ENCODE results near the gene PTPRF.

PTPRF gene

DNA sequence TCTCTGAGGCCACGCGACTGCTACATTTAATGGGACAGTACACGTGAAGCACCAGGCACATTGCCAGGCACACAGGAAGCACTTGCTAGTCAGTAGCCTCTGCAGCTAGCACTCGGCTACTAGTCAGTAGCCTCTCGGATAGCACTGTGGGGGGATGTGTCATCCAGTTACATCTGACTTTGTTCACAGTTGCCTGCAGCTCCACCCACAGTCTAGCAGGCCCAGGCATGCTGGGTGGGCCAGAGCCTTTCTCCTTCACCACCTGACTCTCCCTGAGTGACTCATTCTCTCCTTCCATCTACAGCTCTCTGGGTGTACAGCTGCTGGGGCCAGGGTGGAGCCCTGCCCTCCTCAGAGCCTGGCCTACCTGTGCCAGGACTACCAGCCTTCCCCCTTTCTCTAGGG is 51.5 kb downstream of the PTPRF start:
- peak; percentile 23 for DNase-seq (ENCODE audit: low read depth)

DNA sequence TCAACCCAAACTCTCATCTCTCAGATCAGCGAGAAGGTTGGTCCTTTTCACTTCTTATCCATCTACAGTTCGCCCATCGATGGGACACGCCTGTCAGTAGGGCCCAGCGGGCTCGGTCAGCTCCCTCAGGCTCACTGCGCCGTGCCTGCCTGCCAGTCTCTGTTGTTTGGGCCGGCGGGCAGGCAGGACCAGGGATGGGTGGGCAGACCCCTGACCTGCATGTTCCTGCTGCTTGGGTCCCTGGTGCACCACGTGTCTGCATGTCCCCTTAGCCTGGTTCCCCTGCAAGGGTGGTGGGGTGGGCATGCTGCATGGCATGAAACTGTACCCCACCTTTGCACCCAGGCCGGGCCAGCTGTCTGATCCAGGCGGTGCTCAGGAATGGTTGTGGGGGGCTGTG is 52.4 kb downstream of the PTPRF start:
- no peak for DNase-seq (ENCODE audit: low read depth)

DNA sequence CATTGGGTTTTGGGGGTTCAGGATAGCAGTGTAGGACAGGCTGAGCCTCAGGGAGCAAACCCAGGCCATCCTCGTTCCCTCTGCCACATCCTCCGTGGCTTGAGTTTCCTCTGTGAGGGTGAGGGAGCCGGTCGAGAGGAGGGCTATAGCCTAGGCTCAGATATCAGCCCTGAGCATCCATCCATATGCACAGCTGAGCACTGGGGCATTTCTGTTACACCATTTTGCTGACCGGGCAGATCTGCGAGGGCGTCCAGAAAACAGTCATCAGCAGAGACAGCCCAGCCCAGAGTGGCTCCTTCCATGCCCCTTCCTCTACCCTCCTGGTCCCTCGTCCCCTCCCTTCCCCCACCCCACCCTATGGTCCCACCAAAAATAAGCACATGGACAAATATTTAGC is 53.5 kb downstream of the PTPRF start:
- DNase-seq (ENCODE audit: low read depth), result no peak

DNA sequence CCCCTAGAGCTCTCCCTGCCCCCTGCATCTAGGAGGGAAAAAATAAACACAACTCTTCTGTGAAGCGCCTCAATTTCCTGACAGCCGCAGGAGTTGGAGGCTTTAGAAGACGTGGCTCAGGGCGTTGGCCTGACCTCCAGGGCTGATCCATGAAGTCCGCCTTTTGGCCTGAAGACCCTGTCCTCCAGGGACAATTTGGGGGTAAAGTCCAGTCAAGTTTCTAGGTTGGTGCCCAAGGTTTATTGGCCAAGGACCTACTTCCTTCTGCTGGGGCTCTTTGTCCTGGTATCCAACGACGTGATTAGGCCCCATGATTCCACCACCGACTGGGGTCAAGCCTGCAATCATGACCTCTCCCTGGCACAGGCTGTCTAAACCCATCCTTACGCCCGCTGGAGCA is 54.9 kb downstream of the PTPRF start:
- no peak for DNase-seq (ENCODE audit: low read depth)

DNA sequence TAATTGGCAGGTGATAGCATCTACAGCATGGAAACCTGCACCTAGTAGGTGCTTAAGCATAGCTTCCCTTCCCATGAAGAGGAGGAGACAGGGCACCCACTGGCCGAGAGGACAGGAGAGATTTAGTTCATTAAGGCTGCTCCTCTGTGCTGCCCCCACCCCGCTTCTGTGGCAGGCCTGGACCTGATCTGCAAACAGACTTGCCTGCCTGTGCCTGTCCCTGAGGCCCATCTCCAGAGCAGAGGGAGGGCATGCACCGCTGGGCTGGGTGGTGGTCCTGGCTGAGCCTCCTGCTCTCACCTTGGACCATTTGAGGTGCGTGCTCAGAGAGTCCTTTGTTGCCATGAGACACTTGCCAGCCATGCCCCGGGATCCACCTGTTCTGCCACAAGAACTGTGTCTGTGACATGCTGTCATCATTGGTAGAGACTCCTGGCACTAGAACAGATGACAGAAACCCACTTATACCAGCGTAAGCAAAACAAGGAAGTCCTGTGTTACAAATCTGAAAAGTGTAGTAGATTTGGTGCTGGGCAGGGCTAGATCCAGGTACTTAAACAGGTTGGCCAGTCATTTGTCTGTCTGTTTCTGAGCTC is 55.6 kb downstream of the PTPRF start:
- DNase-seq (ENCODE audit: low read depth), result no peak

DNA sequence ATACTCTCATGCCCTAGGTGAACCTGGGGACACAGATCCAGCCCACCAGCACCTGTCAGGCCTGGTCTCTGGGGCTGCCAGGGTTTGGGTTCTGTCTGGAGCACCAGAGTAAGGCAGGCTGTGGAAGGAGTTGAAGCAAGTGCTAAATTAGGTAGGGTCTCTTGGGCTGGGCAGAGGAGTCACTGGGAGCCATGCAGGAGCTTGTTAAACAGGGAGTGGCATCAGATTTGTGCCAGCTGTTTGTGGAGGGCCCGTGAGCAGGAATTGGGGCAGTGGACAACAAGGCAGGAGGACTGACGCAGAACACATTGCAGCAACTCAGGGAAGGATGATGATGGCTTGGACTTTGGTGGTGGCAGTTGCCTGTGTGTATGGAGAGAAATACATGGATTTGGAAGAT is 56.3 kb downstream of the PTPRF start:
- DNase-seq (ENCODE audit: low read depth), result no peak

DNA sequence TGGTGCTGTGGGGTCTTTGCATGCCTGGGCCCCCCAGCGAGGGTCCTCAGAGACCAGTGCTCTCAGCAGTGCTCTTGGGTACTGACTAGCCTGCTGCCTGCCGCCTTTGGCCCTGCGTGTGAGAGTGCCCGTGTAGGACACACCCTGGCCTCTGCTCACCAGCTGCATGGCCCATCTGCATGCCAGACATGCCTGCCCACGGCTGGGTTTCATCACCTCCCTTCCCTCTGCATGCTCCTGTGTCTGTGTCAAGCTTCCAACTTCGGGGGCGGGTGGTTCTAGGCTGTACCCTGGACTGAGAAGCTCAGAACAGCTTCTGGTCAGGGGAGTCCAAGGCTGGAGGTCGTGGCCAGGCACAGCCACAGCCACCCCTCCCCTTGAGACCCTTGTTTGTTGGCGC is 56.9 kb downstream of the PTPRF start:
- no peak for DNase-seq (ENCODE audit: low read depth)

DNA sequence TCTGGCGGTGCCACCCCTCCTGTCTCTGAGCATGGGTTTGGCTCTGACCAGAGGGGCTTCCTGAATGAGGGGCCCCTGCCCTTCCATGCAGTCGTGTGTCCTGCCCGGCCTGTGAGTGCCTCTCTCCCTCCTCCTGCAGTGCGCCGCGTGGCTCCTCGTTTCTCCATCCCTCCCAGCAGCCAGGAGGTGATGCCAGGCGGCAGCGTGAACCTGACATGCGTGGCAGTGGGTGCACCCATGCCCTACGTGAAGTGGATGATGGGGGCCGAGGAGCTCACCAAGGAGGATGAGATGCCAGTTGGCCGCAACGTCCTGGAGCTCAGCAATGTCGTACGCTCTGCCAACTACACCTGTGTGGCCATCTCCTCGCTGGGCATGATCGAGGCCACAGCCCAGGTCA is 57.9 kb downstream of the PTPRF start:
- DNase-seq (ENCODE audit: low read depth), result no peak

DNA sequence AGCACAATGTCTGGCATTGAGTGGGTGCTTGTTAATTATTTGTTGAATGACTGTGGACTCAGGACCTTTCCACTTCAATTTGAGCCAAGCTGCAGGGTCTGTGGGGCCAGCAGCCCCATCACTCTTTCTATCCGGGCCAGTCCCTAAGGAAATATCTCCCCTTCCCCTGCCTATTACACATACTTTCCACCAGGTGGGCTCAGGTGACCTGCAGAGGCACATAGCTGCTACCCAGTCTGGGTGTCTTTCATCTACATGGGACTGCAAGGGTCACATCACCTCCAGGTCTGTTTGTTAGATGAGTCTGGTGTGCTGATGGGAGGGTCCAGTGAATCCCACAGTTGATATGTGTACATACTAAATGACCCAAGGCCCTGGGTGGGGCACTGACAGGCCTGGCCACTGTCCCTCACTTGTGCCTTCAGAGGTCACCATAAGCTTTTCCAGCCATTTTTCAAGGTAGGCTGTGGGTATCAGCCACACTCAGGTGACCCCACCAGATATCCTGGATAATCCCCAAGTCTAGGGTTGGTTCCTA is 59.8 kb downstream of the PTPRF start:
- no peak for DNase-seq (ENCODE audit: low read depth)

DNA sequence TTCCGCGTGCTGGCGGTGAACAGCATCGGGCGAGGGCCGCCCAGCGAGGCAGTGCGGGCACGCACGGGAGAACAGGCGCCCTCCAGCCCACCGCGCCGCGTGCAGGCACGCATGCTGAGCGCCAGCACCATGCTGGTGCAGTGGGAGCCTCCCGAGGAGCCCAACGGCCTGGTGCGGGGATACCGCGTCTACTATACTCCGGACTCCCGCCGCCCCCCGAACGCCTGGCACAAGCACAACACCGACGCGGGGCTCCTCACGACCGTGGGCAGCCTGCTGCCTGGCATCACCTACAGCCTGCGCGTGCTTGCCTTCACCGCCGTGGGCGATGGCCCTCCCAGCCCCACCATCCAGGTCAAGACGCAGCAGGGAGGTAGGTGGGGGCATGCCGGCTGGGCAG is 60.5 kb downstream of the PTPRF start:
- no peak for DNase-seq (ENCODE audit: low read depth)

DNA sequence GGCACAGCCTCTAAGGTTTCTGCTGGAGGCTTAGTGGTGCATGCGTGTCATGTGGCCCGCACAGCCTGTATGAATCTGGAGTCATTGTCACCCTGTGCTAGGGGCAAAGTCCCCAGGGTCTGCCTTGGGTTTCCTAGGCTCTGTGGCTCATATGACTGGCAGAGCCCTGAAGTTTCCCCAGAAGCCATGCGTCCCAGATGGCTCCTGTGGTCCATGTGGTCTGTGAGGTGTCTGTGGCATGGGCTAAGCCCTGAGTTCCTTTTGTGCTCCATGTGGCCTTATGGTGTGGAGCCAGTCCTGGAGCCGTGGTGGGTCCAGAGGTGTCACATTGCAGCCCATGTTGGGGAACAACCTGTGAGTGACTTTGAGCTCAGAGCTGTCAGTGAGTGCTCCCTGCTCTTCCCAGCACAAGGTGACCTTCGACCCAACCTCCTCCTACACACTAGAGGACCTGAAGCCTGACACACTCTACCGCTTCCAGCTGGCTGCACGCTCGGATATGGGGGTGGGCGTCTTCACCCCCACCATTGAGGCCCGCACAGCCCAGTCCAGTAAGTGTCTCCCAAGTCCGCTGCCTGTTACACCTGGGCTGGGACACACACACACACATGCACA is 61.5 kb downstream of the PTPRF start:
- no peak for DNase-seq (ENCODE audit: low read depth)

DNA sequence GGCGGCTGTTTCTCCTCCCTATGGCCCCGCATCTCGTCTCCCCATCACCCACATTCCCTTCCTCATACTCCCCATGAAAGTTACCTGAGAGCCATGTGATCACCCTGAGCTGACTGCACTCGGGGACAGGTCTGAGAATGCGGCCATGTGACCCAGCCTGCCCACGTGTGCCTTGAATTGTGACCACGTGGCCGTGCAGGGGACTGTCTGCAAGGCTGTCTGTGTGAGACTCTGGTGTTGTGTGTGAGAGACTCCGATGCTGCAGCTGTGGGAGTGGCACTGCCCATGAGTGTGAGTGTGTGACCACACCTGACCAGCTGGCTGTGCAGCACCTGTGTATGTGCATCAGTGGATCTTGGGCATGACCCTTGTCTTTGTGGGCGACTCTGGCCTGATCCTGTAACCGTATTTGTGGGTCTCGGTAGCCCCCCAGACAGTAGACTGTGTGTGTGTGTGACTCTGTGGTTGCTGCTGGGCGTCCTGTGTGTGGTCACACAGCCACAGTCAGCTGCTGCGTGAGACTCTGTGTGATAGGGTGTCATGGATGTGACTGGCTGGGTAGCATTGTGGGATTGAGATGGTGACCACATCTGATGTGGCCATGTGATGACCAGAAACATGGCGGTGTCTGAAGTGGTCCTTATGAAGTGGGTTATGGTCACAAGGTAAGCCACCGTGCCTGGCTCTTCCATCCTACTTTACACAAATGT is 62.4 kb downstream of the PTPRF start:
- DNase-seq (ENCODE audit: low read depth), result no peak

DNA sequence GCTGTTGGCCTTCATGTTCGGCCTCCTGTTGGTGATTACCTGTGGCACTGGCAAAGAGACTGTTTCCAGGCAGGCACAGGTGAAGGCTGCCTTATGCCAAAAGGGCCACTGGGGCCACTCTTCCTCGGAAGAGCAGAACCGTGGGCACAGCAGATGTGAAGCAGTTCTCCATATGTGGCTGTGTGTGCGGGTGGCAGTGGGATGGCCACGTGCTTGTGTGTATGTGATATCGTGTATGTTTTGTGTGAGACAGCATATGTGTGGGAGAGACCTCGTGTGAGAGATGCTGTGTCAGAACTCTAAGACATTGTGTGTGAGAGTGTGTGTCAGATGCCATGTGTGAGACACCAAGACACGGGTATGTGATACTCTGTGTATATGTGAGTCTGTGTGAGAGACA is 65.9 kb downstream of the PTPRF start:
- no peak for DNase-seq (ENCODE audit: low read depth)

DNA sequence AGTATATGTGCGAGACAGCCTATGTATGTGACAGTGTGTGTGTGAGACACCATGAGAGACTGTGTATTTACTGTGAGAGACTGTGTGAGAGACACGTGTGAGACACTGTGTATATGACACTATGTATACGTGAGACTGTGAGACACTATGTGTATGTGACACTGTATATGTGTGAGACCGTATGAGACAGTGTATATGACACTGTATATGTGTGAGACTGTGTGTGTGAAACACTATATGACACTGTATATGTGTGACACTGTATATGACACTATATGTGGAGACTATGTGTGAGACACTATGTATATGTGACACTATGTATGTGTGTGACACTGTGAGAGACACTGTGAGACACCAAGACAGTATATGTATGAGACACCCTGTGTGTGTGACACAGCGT is 66.3 kb downstream of the PTPRF start:
- DNase-seq (ENCODE audit: low read depth), result no peak

DNA sequence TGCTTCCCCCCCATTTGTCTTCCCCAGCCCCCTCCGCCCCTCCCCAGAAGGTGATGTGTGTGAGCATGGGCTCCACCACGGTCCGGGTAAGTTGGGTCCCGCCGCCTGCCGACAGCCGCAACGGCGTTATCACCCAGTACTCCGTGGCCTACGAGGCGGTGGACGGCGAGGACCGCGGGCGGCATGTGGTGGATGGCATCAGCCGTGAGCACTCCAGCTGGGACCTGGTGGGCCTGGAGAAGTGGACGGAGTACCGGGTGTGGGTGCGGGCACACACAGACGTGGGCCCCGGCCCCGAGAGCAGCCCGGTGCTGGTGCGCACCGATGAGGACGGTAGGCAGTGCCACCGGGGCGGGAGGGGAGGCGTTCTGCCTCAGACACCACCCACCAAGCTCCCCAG is 67.0 kb downstream of the PTPRF start:
- no peak for DNase-seq (ENCODE audit: low read depth)

DNA sequence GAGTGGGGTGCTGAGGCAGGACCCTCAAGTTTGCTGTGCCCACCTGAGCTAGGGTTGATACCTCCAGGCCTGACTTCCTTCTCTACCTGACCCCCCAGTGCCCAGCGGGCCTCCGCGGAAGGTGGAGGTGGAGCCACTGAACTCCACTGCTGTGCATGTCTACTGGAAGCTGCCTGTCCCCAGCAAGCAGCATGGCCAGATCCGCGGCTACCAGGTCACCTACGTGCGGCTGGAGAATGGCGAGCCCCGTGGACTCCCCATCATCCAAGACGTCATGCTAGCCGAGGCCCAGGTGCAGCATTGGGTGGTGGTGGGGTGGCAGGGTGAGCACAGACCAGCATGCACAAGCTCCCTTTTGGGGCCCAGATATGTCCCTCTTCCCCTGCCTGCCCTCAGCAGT is 67.9 kb downstream of the PTPRF start:
- DNase-seq (ENCODE audit: low read depth), result no peak

DNA sequence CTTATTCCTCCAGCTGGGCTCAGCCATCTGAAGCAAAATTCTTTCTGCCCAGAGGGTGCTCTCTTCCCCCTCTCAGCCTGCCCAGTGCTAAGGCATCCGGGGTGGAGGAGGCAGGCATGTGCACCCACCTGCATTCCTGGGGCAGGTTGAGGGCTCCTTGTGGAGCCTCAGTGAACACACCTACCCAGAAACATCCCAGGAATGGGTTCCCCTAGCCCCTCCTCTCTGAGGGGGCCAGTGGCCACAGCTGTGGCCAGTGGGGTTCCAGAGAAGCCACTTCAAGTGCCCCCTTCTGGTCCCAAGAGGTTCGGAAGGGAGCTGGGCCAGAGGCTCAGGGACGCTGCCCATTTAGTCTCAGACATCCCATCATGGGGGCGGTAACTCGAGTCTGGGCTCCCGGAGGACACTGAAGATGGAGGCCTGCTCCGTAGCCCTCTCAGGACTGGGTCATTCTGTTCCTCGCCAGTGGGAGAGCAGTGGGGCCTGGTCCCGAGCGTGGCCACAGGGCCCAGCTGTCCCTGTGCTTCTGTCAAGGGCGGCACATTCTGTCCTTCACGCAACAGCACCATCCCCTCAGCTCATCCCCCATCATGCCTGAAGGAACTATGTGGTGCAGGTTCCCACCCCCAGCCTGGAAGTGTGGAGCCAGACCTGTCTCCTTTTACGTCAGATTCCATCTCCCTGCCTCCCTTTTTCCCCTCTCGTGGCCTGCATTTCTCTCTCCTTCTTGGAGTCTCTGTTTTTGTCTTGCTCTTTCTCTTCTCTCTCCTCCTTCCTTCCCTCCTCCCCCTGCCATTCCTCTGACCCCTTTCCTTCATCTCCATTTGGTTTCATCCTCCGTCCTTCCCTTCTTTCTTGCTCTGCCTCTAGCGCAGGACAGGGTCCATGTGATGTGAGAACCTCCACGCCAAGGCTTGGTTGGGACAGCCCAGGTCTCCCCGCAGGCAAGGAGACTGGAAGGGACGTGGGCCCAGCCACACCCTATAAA is 69.6 kb downstream of the PTPRF start:
- no peak for DNase-seq (ENCODE audit: low read depth)

DNA sequence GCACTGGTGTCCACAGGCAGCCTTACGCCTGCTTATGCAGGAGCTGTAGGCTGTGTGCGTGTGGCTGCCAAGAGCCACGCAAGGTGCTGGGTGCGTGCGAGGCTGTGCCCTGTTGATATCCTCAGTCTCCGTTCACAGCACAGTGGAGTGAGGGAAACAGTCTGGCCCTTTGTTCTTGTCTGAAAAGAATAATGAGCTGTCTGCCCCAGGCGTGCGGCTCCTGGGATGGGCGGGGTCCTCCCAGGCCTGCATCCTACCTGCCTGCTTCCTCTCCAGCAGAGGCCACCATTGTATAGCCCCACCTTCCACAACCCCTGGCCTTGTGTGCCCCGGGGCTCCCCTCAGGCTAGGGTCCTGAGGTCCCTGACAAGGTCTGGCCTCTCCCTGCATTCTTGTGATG is 72.3 kb downstream of the PTPRF start:
- DNase-seq (ENCODE audit: low read depth), result no peak

DNA sequence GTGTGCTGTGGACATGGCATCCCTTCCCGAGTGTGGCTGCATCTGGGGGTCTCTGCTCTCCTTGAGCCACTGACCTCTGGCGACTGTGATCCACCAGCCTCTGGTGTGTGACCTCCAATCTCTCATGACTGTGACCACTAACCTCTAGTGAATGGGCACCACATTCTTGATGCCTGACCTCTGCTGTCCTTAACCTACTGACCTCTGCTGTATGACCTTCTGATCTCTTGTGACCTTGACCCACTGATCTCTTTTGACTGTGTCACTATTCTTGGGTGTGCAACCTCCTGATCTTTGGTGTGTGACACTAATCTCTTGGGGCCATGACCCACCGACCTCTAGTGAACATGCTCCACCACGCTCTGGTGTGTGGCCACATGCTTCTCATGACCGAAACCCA is 73.5 kb downstream of the PTPRF start:
- DNase-seq (ENCODE audit: low read depth), result no peak

DNA sequence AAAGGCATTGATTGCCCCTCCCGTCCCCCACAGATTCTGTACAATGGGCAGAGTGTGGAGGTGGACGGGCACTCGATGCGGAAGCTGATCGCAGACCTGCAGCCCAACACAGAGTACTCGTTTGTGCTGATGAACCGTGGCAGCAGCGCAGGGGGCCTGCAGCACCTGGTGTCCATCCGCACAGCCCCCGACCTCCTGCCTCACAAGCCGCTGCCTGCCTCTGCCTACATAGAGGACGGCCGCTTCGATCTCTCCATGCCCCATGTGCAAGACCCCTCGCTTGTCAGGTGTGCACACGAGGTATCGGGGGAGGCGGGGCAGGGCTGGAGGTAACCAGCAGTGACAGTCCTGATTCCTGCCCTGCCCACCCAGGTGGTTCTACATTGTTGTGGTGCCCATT is 74.5 kb downstream of the PTPRF start:
- DNase-seq (ENCODE audit: low read depth), result no peak

DNA sequence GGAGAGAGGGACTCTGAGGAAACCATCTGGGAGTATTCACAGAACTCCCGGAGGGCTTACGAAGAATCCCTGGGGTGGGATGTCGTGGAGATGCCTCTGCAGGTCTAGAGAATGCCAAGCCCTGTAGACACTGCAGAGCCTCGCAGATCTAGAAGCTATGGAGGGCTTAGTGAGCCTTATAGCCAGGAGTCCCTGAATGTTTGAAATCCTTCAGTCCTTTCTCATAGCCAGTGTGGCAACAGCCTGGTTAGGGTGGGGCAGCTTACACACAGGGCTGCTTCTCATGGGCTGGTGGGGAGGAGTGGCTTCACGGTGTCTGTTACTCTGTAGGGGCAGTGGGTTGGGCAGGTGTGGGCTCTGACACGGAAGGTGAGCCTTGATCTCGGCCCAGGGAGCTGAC is 75.1 kb downstream of the PTPRF start:
- no peak for DNase-seq (ENCODE audit: low read depth)

DNA sequence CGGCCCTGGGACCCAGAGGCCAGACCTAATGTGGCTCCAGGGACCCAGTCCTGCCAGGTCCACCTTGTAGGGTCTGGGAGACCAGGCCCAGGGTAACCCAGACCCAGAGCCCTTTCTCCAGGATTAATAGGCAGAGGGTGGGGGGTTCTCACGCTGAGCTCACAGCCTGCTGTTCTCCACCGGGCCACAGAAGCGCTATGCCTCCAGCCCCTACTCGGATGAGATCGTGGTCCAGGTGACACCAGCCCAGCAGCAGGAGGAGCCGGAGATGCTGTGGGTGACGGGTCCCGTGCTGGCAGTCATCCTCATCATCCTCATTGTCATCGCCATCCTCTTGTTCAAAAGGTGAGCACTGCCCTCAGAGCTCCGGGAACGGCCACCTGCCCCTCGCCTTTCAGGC is 75.9 kb downstream of the PTPRF start:
- DNase-seq (ENCODE audit: low read depth), result no peak

Measured in activated T-cell treated with anti-CD3 and anti-CD28 coated beads for 24 hours (primary cell).